22Rv1 (cell line): ENCODE data around the gene AGER.
A peak's percentile ranks its signal among the peaks of the same experiment; 100 is the strongest.

Experiments
- CTCF ChIP-seq: fragments of 450-650 bp; IDR thresholded peaks from 2 replicates; pipeline ENCODE4 v1.5.1; 2017; ENCODE audit warnings: mild to moderate bottlenecking
- ZFX ChIP-seq: fragments of 450-650 bp; IDR thresholded peaks from 2 replicates; pipeline ENCODE4 v1.6.1; 2017; ENCODE audit warnings: antibody characterized with exemption, borderline replicate concordance

- TF ChIP-seq CTCF (peak; percentile 57), ZFX (no peak)
Observed at GRCh38 chr6:32149092-32149755, 34.8 kb downstream of the AGER start.
